GM19193 (cell line): ENCODE results near the gene MTHFD1.
A peak's percentile ranks its signal among the peaks of the same experiment; 100 is the strongest.

Source experiments
- POLR2A ChIP-seq: IDR thresholded peaks from 4 replicates; pipeline ENCODE4 v1.6.1; 2011; ENCODE audit not compliant: insufficient read depth, insufficient read length; ENCODE audit errors: extremely low read depth

The MTHFD1 gene

DNA sequence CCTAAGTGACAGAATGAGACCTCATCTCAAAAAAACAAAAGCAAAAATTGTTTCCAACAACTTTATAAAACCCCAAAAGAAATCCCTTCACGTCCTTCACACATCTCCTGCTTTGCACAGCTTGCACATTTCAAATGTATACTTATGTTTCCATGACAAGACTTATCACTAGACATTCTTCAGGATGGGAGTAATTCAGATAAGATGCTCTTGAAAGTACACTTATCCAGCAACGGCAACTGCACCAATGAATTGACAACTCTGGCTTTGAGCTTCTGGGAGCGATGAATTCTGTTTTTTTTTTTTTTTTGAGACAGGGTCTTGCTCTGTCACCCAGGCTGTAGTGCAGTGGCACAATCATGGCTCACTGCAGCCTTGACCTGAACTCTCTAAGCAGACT, 46.4 kb downstream of the MTHFD1 start:
- TF ChIP-seq POLR2A, result no peak

DNA sequence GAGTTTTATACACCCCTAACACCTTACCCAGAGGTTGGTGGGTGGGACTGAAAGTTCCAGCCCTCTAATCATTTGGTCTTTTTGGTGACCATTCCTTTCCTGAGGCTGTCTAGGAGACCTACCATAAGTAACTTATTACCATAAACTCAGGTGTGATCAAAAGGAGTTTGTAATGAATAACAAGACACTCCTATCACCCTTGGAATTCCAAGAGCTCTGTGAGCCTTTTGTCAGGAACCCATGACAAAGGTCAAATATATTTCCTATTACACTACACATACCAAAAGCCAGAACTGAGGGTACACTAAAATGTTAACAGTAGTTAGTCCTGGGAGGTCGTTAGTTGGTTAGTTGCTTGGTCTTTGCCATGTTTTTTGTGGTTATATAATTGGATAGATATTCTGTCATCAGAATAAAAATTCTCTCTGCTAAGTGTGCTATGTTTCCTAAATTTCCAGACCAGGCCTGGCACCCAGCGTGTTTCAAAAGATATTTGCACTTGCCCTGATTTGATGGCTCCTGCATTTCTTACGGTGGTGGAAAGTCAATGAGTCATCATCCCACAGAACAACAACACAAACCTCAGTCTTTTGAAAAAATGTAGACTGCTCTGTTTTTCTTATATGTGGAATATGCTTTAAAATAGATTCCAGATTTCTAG, 50.2 kb downstream of the MTHFD1 start:
- TF ChIP-seq POLR2A, result no peak

DNA sequence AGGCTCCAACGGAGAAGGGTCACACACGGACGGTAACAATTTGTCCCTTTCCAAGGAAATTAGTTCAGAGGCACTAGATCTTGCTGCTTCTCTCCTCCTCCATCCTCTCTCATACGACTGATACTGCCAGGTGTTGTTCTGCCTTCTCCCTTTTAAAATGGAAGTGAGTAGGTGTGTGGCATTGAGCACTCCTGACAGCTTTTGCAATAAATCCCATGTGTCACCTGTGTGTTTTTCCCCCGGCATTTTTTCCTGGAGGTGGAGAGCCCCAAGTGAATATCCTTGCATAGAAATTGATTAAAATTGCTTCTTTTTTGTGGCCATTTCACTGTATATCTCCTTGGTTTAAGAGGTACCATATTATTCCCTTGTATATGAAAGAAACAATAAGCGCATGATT, 51.0 kb downstream of the MTHFD1 start:
- no peak for TF ChIP-seq POLR2A

DNA sequence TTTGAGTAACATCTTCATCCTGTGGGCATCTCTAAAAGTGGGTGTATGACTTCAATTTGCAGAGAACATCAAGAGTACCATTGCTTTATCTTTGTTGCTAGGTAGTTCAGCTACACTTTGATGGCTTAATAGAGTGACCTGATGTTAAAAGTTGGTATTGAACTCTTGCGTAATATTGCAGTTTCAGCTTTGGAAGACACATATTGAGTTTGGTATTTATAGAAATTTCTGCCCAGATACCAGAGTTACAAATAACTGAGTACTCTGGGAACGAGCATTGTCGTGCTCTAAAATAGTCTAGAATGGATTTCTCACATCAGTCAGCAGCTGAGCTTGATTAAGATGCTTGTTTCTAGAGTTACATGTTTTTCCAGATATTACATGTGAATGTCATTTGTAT, 52.3 kb downstream of the MTHFD1 start:
- no peak for TF ChIP-seq POLR2A

DNA sequence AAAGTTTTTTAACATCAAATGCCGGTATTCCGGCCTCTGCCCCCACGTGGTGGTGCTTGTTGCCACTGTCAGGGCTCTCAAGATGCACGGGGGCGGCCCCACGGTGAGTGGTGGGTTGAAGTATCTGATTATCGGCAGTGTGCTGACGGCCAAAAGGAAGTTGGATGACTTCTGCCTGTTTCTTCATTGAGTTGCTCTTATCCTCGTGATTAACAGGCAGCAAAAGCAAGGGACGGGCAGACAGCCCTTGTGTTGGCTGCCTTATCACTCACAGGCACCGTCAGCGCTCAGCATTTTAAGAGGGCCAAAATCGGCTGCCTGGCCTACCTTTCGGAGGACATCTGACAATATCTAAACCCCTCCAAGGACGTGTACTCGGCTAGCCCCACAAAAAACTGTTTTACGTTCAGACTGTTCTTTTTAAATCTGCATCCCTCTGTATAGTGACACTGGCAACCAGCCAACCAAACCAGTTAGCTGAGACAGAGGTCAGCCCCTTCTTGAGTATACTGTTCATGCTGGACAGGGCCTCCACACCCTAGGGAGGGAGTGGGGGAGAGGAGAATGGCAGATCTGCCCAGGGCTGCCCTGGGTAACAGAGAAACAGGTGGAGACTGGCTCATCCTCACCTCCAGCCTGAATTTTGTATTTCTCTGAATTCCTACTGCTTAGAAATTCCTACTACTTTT, 54.3 kb downstream of the MTHFD1 start:
- TF ChIP-seq POLR2A, result no peak

DNA sequence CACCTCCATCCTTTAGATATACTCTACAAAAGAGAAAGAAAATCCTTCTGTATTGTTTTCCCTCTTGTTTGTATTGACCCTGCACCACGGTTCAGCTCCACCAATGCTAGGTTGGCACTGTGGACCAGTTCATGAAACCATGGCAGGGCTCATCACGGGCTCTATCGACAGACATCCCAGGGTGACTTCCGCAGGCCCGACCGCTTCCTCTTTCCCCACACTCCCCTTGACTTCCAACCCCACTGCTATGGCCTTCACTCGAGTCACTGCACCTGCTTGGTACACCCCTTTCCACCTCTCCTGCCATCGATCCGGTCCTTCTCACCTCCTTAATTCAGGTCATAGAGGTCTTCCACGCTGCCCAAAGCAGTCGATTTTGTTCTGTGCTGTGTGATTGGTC, 56.0 kb downstream of the MTHFD1 start:
- no peak for TF ChIP-seq POLR2A

DNA sequence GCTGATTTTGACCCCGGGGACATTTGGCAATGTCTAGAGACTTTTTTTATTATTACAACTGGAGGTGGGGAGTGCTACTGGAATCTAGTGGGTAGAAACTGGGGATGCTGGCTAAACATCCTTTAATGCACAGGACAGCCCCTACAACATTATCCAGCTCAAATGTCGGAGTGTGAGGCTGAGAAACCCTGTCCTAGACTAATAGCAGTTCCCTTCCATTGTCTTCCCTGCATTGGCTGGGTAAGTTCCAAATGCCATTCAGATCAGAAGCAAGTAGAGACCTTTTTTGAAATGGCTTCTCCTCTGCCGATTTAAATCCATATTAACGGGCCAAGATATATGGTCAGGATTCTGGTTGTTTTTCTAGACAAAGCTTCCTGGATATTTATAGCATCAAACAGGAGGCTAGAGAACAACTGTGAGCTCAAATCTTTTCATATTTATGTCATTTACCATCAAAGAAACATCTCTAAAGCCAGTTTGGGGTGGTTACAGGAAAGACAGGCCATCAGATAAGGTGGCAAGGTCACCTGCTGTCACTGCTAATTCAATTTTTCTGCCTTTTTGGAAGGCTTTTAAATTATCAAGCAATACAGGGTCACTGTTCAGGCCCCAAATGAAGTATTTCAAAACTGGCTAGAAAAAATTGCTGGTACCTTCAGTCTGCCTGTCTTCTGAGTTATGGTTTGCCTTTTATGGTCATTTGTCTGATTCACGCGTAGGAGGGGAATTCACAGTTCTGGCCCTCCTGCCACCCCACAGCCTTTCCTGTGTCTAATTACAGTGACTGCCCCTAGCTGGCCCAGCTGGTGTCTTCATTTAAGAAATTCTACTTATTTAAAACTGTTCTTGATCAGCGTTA, 57.1 kb downstream of the MTHFD1 start:
- peak; percentile 46 for TF ChIP-seq POLR2A

DNA sequence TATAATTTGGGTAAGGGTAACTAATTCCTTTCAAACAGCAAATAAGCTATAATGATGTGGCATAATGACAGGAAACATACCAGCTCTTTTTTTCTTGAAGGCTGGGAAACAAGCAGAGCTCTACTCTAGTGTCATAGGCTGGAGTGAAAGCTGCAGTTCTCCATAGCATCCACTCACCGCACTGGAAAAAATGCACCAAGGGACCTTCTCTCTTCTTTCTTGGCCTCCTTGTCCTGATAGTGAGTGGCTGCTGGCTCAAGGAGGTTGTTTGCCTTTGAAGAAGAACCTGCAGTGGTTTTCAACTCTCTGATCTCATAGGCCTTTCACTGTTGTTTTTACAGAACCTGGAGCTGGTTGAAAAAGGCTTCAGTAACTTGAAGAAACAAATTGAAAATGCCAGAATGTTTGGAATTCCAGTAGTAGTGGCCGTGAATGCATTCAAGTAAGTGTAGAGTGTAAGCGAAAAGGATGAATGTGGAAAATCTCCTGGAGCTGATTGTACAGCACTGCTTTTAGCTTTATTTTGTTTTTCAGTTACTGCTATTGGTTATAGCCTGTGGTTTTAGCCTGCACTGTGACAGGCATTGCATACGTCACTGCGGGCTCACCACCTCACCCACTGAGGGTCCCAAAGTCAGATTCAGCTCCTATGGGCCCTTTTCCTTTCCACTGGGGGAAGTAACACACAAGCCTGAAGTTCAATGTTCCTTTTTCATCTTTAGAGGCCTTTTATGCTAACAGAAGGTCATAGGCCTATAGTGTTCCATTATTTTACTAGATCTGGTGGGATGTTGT, 59.9 kb downstream of the MTHFD1 start:
- no peak for TF ChIP-seq POLR2A

DNA sequence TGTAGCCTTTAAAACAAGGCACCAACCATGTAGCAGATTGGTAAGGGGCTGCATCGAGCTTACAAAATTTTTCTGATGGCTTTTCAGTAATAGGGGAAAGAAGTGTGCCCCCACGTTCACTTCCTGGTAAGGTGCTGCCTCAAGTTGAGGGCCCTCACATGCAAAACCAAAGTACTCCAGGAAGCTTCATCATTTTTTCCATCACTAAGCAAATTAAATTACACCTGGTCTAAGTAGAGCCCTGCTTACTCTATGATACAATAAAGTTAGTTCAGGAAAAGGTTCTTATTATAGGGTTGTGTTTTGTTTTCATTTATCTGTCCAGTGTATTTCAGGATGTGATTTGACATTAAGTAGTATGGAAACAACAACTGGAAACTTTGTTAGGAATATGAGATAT, 62.1 kb downstream of the MTHFD1 start:
- TF ChIP-seq POLR2A, result no peak

DNA sequence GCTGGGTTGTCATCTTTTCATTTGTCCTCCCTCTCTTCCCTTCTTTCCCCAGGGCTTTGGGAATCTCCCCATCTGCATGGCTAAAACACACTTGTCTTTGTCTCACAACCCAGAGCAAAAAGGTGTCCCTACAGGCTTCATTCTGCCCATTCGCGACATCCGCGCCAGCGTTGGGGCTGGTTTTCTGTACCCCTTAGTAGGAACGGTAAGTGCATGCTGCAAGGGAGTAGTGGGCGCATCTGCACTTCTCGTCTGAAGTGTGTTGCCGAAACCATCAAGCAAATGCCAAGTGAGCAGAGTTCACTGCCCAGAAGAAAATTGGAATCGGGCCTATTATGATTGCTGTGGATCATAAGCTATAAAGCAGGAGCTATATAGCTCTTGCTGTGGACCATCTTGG, 66.5 kb downstream of the MTHFD1 start:
- no peak for TF ChIP-seq POLR2A

DNA sequence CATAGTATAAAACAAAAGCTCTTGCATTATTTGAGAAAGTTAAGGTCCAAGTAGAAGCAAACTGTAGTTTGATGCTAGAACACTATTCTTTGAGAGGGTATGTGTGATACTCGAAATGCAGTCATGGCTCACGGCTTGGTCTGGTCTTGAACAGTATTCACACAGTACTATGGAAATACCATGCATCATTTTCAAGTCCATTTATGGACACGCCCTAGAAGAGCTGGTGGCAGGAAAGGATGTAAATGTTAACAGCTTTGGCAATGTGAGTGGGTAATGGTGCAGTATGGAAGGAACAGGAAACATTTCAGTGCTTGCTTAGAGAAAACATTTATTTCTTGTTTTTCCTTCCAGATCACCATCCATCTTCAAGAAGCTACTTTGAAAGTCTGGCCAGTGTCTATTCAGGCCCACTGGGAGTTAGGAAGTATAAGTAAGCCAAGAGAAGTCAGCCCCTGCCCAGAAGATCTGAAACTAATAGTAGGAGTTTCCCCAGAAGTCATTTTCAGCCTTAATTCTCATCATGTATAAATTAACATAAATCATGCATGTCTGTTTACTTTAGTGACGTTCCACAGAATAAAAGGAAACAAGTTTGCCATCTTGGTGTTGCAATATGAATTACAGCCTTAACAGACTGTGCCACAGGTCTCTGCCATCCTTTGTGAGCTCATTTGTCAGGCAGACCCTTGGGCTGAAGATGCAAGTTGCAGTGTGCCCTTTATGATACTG, 71.4 kb downstream of the MTHFD1 start:
- TF ChIP-seq POLR2A, result no peak

DNA sequence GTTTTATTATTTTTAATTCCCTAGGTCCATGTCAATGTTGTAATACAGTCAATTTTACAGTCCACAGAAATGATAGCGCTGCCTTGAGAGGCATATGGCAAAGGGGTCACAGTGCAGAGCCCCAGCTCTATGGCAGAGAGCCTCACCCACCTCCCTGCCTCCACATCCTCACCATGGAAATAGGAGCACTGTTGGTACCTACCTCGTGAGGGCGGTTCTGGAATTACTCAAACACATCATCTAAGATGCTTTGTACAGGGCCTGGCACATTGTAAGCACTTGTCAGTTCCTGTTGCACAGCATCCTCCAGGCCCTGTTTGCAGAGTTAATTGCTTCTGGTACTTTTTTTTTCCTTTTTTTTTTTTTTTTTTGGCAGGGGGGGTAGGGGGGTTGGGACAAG, 73.1 kb downstream of the MTHFD1 start:
- no peak for TF ChIP-seq POLR2A

DNA sequence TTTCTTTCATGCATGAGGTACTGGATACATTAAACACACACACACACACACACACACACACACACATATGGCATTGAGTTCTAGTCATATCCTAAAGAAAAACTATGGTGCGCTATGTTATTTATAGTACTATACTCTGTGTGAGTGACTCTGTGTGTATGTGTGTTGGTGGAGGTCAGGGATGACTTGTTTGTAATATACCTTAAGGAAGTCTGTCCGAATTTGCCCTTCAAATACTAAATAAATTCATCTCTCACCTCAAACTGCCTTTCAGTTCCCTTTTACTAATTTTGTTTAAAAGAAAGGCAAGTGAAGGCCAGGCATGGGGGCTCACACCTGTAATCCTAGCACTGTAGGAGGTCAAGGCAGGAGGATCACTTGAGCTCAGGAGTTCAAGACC, 75.0 kb downstream of the MTHFD1 start:
- no peak for TF ChIP-seq POLR2A

DNA sequence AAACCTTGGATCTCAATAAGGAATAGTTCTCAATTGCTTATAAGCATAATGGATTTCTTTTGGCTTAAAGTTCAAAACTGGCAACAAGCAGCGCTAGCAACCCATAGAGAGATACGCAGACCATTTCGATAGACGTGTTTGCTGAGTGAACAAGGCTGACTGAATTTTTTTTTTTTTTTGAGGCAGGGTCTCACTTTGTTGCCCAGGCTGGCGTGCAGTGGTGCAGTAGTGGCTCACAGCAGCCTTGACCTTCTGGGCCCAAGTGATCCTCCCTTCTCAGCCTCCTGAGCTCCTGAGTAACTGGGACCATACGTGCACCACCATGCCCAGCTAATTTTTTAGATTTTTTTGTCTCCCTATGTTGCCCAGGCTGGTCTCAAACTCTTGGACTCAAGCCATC, 75.7 kb downstream of the MTHFD1 start:
- TF ChIP-seq POLR2A, result no peak
